Glomerular visceral epithelial cell (primary cell): ENCODE measurements around the gene CTSO.
"Not testable (repeated sequence)": the region's sequence is repeated elsewhere in the genome, so short reads cannot be mapped to it uniquely, and the experiment has no call there.

Source experiments
- DNase-seq: peaks from one replicate; pipeline ENCODE4 v3.0.0-alpha.2; 2016; ENCODE audit errors: extremely low spot score

Gene CTSO

GRCh38 chr4:155954939-155955338 is 1.3 kb upstream of the CTSO start:
- no peak for DNase-seq

- DNase-seq: no peak
Measured at GRCh38 chr4:155954118-155954685, 536 bp upstream of the CTSO start.

GRCh38 chr4:155952501-155952901 is 1.2 kb downstream of the CTSO start:
- DNase-seq: no peak

GRCh38 chr4:155950461-155950860 is 3.2 kb downstream of the CTSO start:
- no peak for DNase-seq

GRCh38 chr4:155948541-155948940 is 5.1 kb downstream of the CTSO start:
- peak; percentile 5 for DNase-seq

- peak; percentile 50 for DNase-seq
Measured at GRCh38 chr4:155946486-155946885, 7.2 kb downstream of the CTSO start.

GRCh38 chr4:155944516-155944915 is 9.2 kb downstream of the CTSO start:
- DNase-seq: peak; percentile 2

GRCh38 chr4:155943605-155944291 is 9.9 kb downstream of the CTSO start:
- DNase-seq: no peak

GRCh38 chr4:155941820-155942219 is 11.8 kb downstream of the CTSO start:
- no peak for DNase-seq

GRCh38 chr4:155941085-155941790 is 12.4 kb downstream of the CTSO start:
- no peak for DNase-seq

- DNase-seq: no peak
Measured at GRCh38 chr4:155935389-155935986, 18.2 kb downstream of the CTSO start.

- not testable (repeated sequence) for DNase-seq
Measured at GRCh38 chr4:155934634-155935033, 19.0 kb downstream of the CTSO start.

- DNase-seq: no peak
Measured at GRCh38 chr4:155931634-155932033, 22.0 kb downstream of the CTSO start.

GRCh38 chr4:155930330-155930729 is 23.3 kb downstream of the CTSO start:
- DNase-seq: no peak

- no peak for DNase-seq
Measured at GRCh38 chr4:155929833-155930232, 23.8 kb downstream of the CTSO start.

GRCh38 chr4:155924637-155925036 is 29.0 kb downstream of the CTSO start:
- DNase-seq: no peak

- DNase-seq: no peak
Measured at GRCh38 chr4:155921597-155921996, 32.1 kb downstream of the CTSO start.

- no peak for DNase-seq
Measured at GRCh38 chr4:155914782-155915181, 38.9 kb downstream of the CTSO start.

GRCh38 chr4:155911905-155912304 is 41.8 kb downstream of the CTSO start:
- no peak for DNase-seq

GRCh38 chr4:155909615-155910226 is 43.9 kb downstream of the CTSO start:
- no peak for DNase-seq

GRCh38 chr4:155908187-155909139 is 45.2 kb downstream of the CTSO start:
- no peak for DNase-seq
